ENCODE results near the gene FBXO40.

- TF ChIP-seq CTCF (IDR thresholded peaks at IDR 0.05) (no peak), POLR2A (IDR thresholded peaks at IDR 0.05) (no peak)
These were observed 44.7 kb downstream of the FBXO40 start for GRCh38 chr3:121637922-121638321.

Data from right lobe of liver (tissue), 4 donors.